Astrocyte (in vitro differentiated cells and primary cell): ENCODE results near the gene ACP5. TPM values are rescaled to one million over a fixed set of nuclear protein-coding genes. Genes with fewer than 3 reads are reported as not detected.
"Not testable (repeated sequence)": the region's sequence is repeated elsewhere in the genome, so short reads cannot be mapped to it uniquely, and the experiment has no call there.

ENCODE experiments used
- DNase-seq: peaks from one replicate; pipeline ENCODE4 v3.0.0-alpha.2; 2010; ENCODE audit warnings: low read depth
- FAIRE-seq: peaks from 2 replicates; lab custom pipeline; 2011; peaks lifted over from hg19 to GRCh38; lab: Jason Lieb, UNC
- H2AFZ ChIP-seq: 2 replicates; pipeline ENCODE4 v1.6.0; 2012; ENCODE audit warnings: low read depth, low read length, inconsistent platforms
- H3K27ac ChIP-seq: 2 replicates; pipeline ENCODE4 v1.5.1; 2011; ENCODE audit warnings: low read depth, low read length, inconsistent platforms
- H3K27me3 ChIP-seq: 2 replicates; pipeline ENCODE4 v1.6.0; 2011; ENCODE audit warnings: low read length, inconsistent platforms; ENCODE audit not compliant: insufficient read depth
- H3K36me3 ChIP-seq: 2 replicates; pipeline ENCODE4 v1.5.1; 2011; ENCODE audit warnings: low read length, inconsistent platforms; ENCODE audit not compliant: insufficient read depth
- H3K4me1 ChIP-seq: 2 replicates; pipeline ENCODE4 v1.5.1; 2011; ENCODE audit warnings: low read length, inconsistent platforms; ENCODE audit not compliant: insufficient read depth
- H3K4me2 ChIP-seq: 2 replicates; pipeline ENCODE4 v1.6.0; 2012; ENCODE audit warnings: low read length, inconsistent platforms
- H3K4me3 ChIP-seq: 2 replicates; pipeline ENCODE4 v1.5.1; 2011; ENCODE audit warnings: low read depth, mild to moderate bottlenecking, low read length, inconsistent platforms; ENCODE audit not compliant: insufficient read depth
- H3K79me2 ChIP-seq: 2 replicates; pipeline ENCODE4 v1.6.0; 2012; ENCODE audit warnings: mild to moderate bottlenecking, low read length, inconsistent platforms; ENCODE audit not compliant: insufficient read depth
- H3K9ac ChIP-seq: 2 replicates; pipeline ENCODE4 v1.6.0; 2012; ENCODE audit warnings: mild to moderate bottlenecking, low read length, inconsistent platforms
- H3K9me3 ChIP-seq: 2 replicates; pipeline ENCODE4 v1.5.1; 2012; ENCODE audit warnings: low read depth, mild to moderate bottlenecking, low read length, inconsistent platforms; ENCODE audit not compliant: insufficient read depth
- H4K20me1 ChIP-seq: 2 replicates; pipeline ENCODE4 v1.6.0; 2012; ENCODE audit warnings: low read length, inconsistent platforms; ENCODE audit not compliant: insufficient read depth
- H3K27ac Mint-ChIP-seq: one replicate; pipeline ENCODE4 v1.8.0; 2021; ENCODE audit warnings: mild to moderate bottlenecking, mixed read lengths; ENCODE audit not compliant: unreplicated experiment
- H3K27me3 Mint-ChIP-seq: one replicate; pipeline ENCODE4 v1.8.0; 2021; ENCODE audit warnings: low read depth, mixed read lengths; ENCODE audit not compliant: unreplicated experiment
- H3K36me3 Mint-ChIP-seq: one replicate; pipeline ENCODE4 v1.8.0; 2021; ENCODE audit warnings: low read depth, mixed read lengths; ENCODE audit not compliant: unreplicated experiment
- H3K4me1 Mint-ChIP-seq: one replicate; pipeline ENCODE4 v1.8.0; 2021; ENCODE audit warnings: low read depth, mixed read lengths; ENCODE audit not compliant: unreplicated experiment
- H3K4me3 Mint-ChIP-seq: one replicate; pipeline ENCODE4 v1.8.0; 2021; ENCODE audit warnings: mild to moderate bottlenecking, moderate library complexity, mixed read lengths; ENCODE audit not compliant: unreplicated experiment
- H3K9me3 Mint-ChIP-seq: one replicate; pipeline ENCODE4 v1.8.0; 2021; ENCODE audit warnings: mild to moderate bottlenecking, mixed read lengths; ENCODE audit not compliant: unreplicated experiment
- EZH2 ChIP-seq: IDR thresholded peaks from 2 replicates; pipeline ENCODE4 v1.6.1; 2012; ENCODE audit warnings: mild to moderate bottlenecking, low read length, inconsistent platforms; ENCODE audit not compliant: insufficient read depth
- total RNA-seq: library from RNA; stranded (reverse); gene quantifications from 2 replicates; pipeline ENCODE4 v1.2.1, GENCODE V29; 2021
- TF ChIP-seq, protein P1 (sequence below): IDR thresholded peaks from 2 replicates; pipeline ENCODE4 v1.5.1; 2011; ENCODE audit warnings: low read depth, mild to moderate bottlenecking, inconsistent platforms, low read length, moderate library complexity; ENCODE audit not compliant: insufficient read depth

ACP5 gene
- total RNA-seq, 1 donor from 2014 or later = not detected

- H3K4me2 ChIP-seq = no peak overlapping the region
- Mint-ChIP-seq H3K9me3 (peaks cover 26% of the 10 kb centered on the region), H3K4me3 (no peak overlapping the region), H3K27ac (no peak overlapping the region), H3K36me3 (peaks cover 43% of the 10 kb centered on the region), H3K4me1 (no peaks in the 10 kb centered on the region), H3K27me3 (no peaks in the 10 kb centered on the region)
- H3K9me3 ChIP-seq = peaks cover 30% of the 10 kb centered on the region
- peaks cover 34% of the 10 kb centered on the region for H4K20me1 ChIP-seq
- H2AFZ ChIP-seq = no peak overlapping the region
- peaks cover 32% of the 10 kb centered on the region for H3K36me3 ChIP-seq
- H3K4me1 ChIP-seq = no peaks in the 10 kb centered on the region
- TF ChIP-seq EZH2 = no peak
- TF ChIP-seq, protein P1, sequence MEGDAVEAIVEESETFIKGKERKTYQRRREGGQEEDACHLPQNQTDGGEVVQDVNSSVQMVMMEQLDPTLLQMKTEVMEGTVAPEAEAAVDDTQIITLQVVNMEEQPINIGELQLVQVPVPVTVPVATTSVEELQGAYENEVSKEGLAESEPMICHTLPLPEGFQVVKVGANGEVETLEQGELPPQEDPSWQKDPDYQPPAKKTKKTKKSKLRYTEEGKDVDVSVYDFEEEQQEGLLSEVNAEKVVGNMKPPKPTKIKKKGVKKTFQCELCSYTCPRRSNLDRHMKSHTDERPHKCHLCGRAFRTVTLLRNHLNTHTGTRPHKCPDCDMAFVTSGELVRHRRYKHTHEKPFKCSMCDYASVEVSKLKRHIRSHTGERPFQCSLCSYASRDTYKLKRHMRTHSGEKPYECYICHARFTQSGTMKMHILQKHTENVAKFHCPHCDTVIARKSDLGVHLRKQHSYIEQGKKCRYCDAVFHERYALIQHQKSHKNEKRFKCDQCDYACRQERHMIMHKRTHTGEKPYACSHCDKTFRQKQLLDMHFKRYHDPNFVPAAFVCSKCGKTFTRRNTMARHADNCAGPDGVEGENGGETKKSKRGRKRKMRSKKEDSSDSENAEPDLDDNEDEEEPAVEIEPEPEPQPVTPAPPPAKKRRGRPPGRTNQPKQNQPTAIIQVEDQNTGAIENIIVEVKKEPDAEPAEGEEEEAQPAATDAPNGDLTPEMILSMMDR = no peak
- H3K4me3 ChIP-seq = no peak overlapping the region
- H3K79me2 ChIP-seq = peaks cover 66% of the 10 kb centered on the region
- no peak overlapping the region for H3K27ac ChIP-seq
- no peaks in the 10 kb centered on the region for H3K27me3 ChIP-seq
- no peak overlapping the region for H3K9ac ChIP-seq
- FAIRE-seq (no peak), DNase-seq (no peak)
These were observed 35.5 kb upstream of the ACP5 start for GRCh38 chr19:11612816-11613511.

DNA sequence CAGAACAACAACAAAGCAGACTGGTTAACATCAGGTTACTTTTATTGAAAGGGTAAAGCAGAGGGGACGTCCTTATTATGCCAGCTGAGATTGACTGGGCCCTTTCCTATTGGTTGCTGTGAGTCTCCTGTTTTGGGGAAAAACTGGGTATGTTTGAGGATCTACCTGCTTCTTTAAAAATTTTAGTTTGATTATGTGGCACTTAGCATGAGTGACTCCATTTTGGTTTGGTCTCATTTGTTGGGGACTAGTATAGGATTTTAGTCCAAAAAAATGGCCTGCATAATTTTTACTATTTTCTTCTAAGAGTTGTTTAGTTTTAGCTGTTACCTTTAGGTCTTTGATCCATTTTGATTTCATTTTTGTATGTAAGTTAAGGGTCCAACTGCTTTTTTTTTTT, 34.3 kb upstream of the ACP5 start:
- Mint-ChIP-seq H3K4me1 (no peaks in the 10 kb centered on the region), H3K36me3 (peaks cover 42% of the 10 kb centered on the region), H3K27me3 (no peaks in the 10 kb centered on the region), H3K9me3 (peaks cover 14% of the 10 kb centered on the region), H3K27ac (no peak overlapping the region), H3K4me3 (no peak overlapping the region)
- Histone ChIP-seq H3K9ac (no peak overlapping the region), H3K4me2 (no peak overlapping the region), H3K79me2 (peaks cover 72% of the 10 kb centered on the region), H3K27ac (no peak overlapping the region), H4K20me1 (peaks cover 27% of the 10 kb centered on the region), H3K36me3 (peaks cover 29% of the 10 kb centered on the region), H3K4me3 (no peak overlapping the region), H3K9me3 (peaks cover 21% of the 10 kb centered on the region), H3K27me3 (no peaks in the 10 kb centered on the region), H3K4me1 (no peaks in the 10 kb centered on the region), H2AFZ (no peak overlapping the region)
- no peak for TF ChIP-seq EZH2
- TF ChIP-seq, protein P1 = no peak
- FAIRE-seq (no peak), DNase-seq (no peak)

GRCh38 chr19:11606484-11606883, 29.0 kb upstream of the ACP5 start:
- peaks cover 47% of the 10 kb centered on the region for H3K36me3 Mint-ChIP-seq
- H3K9me3 ChIP-seq = peaks cover 12% of the 10 kb centered on the region

DNA sequence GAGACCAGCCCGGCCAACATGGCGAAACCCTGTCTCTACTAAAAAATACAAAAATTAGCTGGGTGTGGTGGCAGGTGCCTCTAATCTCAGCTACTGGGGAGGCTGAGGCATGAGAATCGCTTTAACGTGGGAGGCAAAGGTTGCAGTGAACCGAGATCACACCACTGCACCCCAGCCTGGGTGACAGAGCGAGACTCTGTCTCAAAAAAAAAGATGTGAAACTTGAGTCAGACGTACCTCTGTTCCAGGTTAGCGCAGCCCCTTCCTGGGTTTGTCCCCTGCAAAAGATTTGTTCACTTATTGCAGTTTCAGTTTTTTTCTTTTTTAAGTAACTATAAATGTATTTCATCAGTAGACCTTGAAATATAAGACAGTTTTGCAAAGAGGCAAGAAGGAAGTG, 22.3 kb upstream of the ACP5 start:
- not testable (repeated sequence) for H3K36me3 ChIP-seq, H3K9me3 Mint-ChIP-seq, H3K27ac ChIP-seq, DNase-seq, FAIRE-seq, H2AFZ ChIP-seq, H3K9ac ChIP-seq, H3K4me3 ChIP-seq, H3K4me2 ChIP-seq, H3K27me3 ChIP-seq, H3K4me1 Mint-ChIP-seq, H3K27me3 Mint-ChIP-seq, H3K4me1 ChIP-seq, H3K9me3 ChIP-seq
- peaks cover 67% of the 10 kb centered on the region for H4K20me1 ChIP-seq
- Mint-ChIP-seq H3K27ac (peak overlapping the region; percentile 7), H3K36me3 (peaks cover 14% of the 10 kb centered on the region), H3K4me3 (peak overlapping the region; percentile 99)
- peaks cover 73% of the 10 kb centered on the region for H3K79me2 ChIP-seq

More at GRCh38 chr19:11606484-11606883, 29.0 kb upstream of the ACP5 start:
- no peak overlapping the region for H3K27ac Mint-ChIP-seq
- H3K9ac ChIP-seq = no peak overlapping the region
- peaks cover 61% of the 10 kb centered on the region for H4K20me1 ChIP-seq
- peaks cover 11% of the 10 kb centered on the region for H3K36me3 ChIP-seq
- H3K4me1 ChIP-seq = no peaks in the 10 kb centered on the region
- H2AFZ ChIP-seq = no peak overlapping the region
- H3K27me3 ChIP-seq = no peaks in the 10 kb centered on the region
- no peaks in the 10 kb centered on the region for H3K4me1 Mint-ChIP-seq
- DNase-seq (no peak), FAIRE-seq (no peak)
- H3K4me3 ChIP-seq = no peak overlapping the region
- peaks cover 95% of the 10 kb centered on the region for H3K79me2 ChIP-seq
- no peak overlapping the region for H3K27ac ChIP-seq
- no peak overlapping the region for H3K4me3 Mint-ChIP-seq
- no peak overlapping the region for H3K4me2 ChIP-seq
- no peaks in the 10 kb centered on the region for H3K27me3 Mint-ChIP-seq
- peaks cover 2% of the 10 kb centered on the region for H3K9me3 Mint-ChIP-seq
- TF ChIP-seq, protein P1 = no peak
- no peak for TF ChIP-seq EZH2
